LNCaP clone FGC (cell line): ENCODE data around the gene APOC3.

ENCODE experiments used
- DNase-seq: peaks from one replicate; pipeline ENCODE4 v3.0.0-alpha.2; 2011; ENCODE audit warnings: low read depth
- H3K4me3 ChIP-seq: 2 replicates; pipeline ENCODE4 v1.5.1; 2011; ENCODE audit warnings: mild to moderate bottlenecking, low read depth, low read length, control low read depth
- CTCF ChIP-seq: IDR thresholded peaks from 2 replicates; pipeline ENCODE4 v1.5.1; 2012; ENCODE audit warnings: mild to moderate bottlenecking; ENCODE audit not compliant: control insufficient read depth, insufficient read depth; ENCODE audit errors: extremely low read depth

APOC3 gene

GRCh38 chr11:116857936-116858335 lies 28.2 kb downstream of the APOC3 start:
- DNase-seq: no peak
- no peak for TF ChIP-seq CTCF
- H3K4me3 ChIP-seq: no peak overlapping the region

GRCh38 chr11:116859175-116859574 lies 29.5 kb downstream of the APOC3 start:
- TF ChIP-seq CTCF: no peak
- no peak for DNase-seq
- H3K4me3 ChIP-seq: no peak overlapping the region

- DNase-seq: no peak
- TF ChIP-seq CTCF: no peak
- no peak overlapping the region for H3K4me3 ChIP-seq
These were observed 30.6 kb downstream of the APOC3 start for GRCh38 chr11:116860303-116860702.

- no peak for TF ChIP-seq CTCF
- DNase-seq: no peak
- H3K4me3 ChIP-seq: no peak overlapping the region
These were observed 31.8 kb downstream of the APOC3 start for GRCh38 chr11:116861539-116861938.

- DNase-seq: no peak
- H3K4me3 ChIP-seq: no peak overlapping the region
- TF ChIP-seq CTCF: no peak
These were observed 32.5 kb downstream of the APOC3 start for GRCh38 chr11:116862185-116862584.

DNA sequence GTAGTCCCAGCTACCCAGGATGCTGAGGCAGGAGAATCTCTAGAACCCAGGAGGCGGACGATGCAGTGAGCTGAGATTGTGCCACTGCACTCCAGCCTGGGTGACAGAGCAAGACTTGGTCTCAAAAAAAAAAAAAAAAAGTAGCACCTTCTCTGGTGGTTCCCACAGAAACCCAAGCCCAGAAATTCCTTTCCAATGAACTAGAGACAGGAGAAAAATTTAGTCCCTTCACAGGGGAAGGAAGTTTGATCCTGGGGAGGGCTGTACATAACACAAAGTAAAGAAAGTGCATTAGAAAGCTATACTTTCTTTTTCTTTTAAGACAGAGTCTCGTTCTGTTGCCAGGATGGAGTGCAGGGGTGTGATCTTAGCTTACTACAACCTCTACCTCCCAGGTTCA lies 33.2 kb downstream of the APOC3 start:
- DNase-seq: no peak
- no peak overlapping the region for H3K4me3 ChIP-seq
- no peak for TF ChIP-seq CTCF

DNA sequence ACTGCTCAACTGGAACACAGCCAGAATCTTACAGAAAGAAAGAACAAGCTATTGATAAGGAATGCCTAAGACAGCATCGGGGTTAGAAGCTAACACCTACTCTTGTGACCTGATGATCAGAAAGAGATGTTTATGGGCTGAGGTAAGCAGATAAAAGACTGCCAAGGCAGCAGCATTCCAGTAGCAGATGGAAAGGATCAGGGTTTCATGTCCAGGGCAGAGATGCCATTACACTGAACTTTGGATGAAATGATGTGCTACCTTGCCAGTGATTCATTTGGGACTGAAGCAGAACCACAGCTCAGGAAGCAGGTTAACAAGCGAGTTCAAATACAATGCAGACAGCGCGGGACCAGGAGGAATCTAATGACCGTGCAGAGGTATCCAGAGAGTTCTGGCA lies 34.8 kb downstream of the APOC3 start:
- H3K4me3 ChIP-seq: no peak overlapping the region
- no peak for DNase-seq
- no peak for TF ChIP-seq CTCF
